Ovary (tissue), 3 donors: Measurements from ENCODE around the gene RNF166.

ENCODE experiments used
- CTCF ChIP-seq, 3 donors: fragments of 450-650 bp in 2 of 3; fragments of 200-600 bp in 1 of 3; IDR thresholded peaks; one replicate each; pipeline versions ENCODE4 v1.5.1 to v1.8.0; 2016 to 2022; ENCODE audit warnings: antibody characterized with exemption in 3 of 3, mild to moderate bottlenecking in 1 of 3
- EP300 ChIP-seq: sonication (generic); formaldehyde crosslinking; IDR thresholded peaks from one replicate; pipeline ENCODE4 v1.6.1; 2017; ENCODE audit warnings: antibody characterized with exemption
- POLR2A ChIP-seq: fragments of 450-650 bp; IDR thresholded peaks from one replicate; pipeline ENCODE4 v1.6.1; 2017; ENCODE audit warnings: antibody characterized with exemption, mild to moderate bottlenecking, moderate library complexity
- donor health status: DM: no; HTN: no; CAD: no.

GRCh38 chr16:88698646-88699045 is 7.6 kb downstream of the RNF166 start:
- no peak for TF ChIP-seq EP300
- TF ChIP-seq CTCF (IDR thresholded peaks at IDR 0.05), result no peak
- TF ChIP-seq POLR2A, result no peak
